Adrenal gland (tissue), 12 donors: ENCODE results near the gene PRKCQ. TPM values are rescaled to one million over a fixed set of nuclear protein-coding genes. Genes with fewer than 3 reads are reported as not detected.

Experiments
- DNase-seq, 7 donors: peaks; one replicate each; pipeline ENCODE4 v3.0.0-alpha.2; 2019 to 2020
- H3K27ac ChIP-seq, 5 donors: fragments of 200-600 bp; sonication (generic) in 4 of 5; 1 replicate in 3 of 5; 2 replicates in 2 of 5; pipeline versions ENCODE4 v1.5.1 to v1.8.0; 2016 to 2020; ENCODE audit warnings: mild to moderate bottlenecking in 1 of 5
- H3K27me3 ChIP-seq: fragments of 200-600 bp; 2 replicates; pipeline ENCODE4 v1.8.0; 2021
- H3K36me3 ChIP-seq, 2 donors: fragments of 200-600 bp; replicated peaks in 1 of 2; 1 replicate in 1 of 2; 2 replicates in 1 of 2; pipeline versions ENCODE4 v1.5.1 to v1.8.0; 2018 to 2022
- H3K4me1 ChIP-seq, 2 donors: fragments of 200-600 bp; replicated peaks in 1 of 2; 1 replicate in 1 of 2; 2 replicates in 1 of 2; pipeline versions ENCODE4 v1.5.1 to v1.8.0; 2018 to 2021
- H3K4me3 ChIP-seq, 4 donors: fragments of 200-600 bp; sonication (generic) in 3 of 4; one replicate each; pipeline ENCODE4 v1.5.1; 2016 to 2018
- H3K9me3 ChIP-seq, 3 donors: fragments of 200-600 bp; sonication (generic) in 1 of 3; replicated peaks in 1 of 3; 1 replicate in 2 of 3; 2 replicates in 1 of 3; pipeline versions ENCODE4 v1.5.1 to v1.8.0; 2016 to 2021
- CTCF ChIP-seq, 6 experiments: fragments of 450-650 bp in 4 of 6; fragments of 200-600 bp in 2 of 6; sonication (generic) in 1 of 6; IDR thresholded peaks; 1 replicate in 5 of 6; 2 replicates in 1 of 6; pipeline versions ENCODE4 v1.5.1 to v1.8.0; 2016 to 2021; ENCODE audit warnings: antibody characterized with exemption in 6 of 6, mild to moderate bottlenecking in 2 of 6, moderate library complexity in 1 of 6
- POLR2A ChIP-seq, 2 donors: fragments of 450-650 bp; IDR thresholded peaks; one replicate each; pipeline ENCODE4 v1.6.1; 2017; ENCODE audit warnings: antibody characterized with exemption in 2 of 2, mild to moderate bottlenecking in 2 of 2, moderate library complexity in 1 of 2
- WGBS, 4 donors: extraction: QIAGEN DNeasy Blood & Tissue Kit in 2 of 4; methylation state at CpG; one replicate each; pipeline versions ENCODE4 v1.1.5 to v1.1.7; 2013 to 2017; 5-methylcytosine and 5-hydroxymethylcytosine counted together
- intact Hi-C, 2 donors: fragments of 100-400 bp; cut with DNase I; formaldehyde crosslinking; loops; one replicate each; pipeline versions ENCODE4 v1.14.1 to v1.15.0; 2022 to 2023
- polyA plus RNA-seq, 3 donors: library from polyadenylated mRNA; stranded (reverse); fragments of 200-250 nt in 2 of 3; fragments of 350-450 nt in 1 of 3; fragmentation: Illumina TruSeq in 1 of 3; extraction: RNeasy Lipid Tissue Mini Kit (QIAGEN cat#74804) in 1 of 3; gene quantifications; one replicate each; pipeline ENCODE4 v1.2.3, GENCODE V29; 2013 to 2014
- total RNA-seq, 9 donors: library from RNA; depleted of rRNA in 4 of 9; stranded (reverse); fragments of >200 nt in 4 of 9; fragments of 120-200 nt in 1 of 9; fragmentation: NEBNext Ultra II Directional in 1 of 9; extraction: Animal tissue kit (Norgen Biotek cat#: 25700) in 1 of 9; gene quantifications; one replicate each; pipeline versions ENCODE4 v1.1.0 to v1.2.4, GENCODE V29; 2013 to 2023
- donor health status: healthy with polysubstance abuse.
- donor health status: Bipolar disorder and iron deficiency.
- donor health status: DM: yes; HTN: yes; CAD: no.
- donor health status: DM: no; HTN: no; CAD: no.
- donor health status: DM: no; HTN: no; CAD: no.
- donor health status: DM: yes; HTN: yes; CAD: no.

The PRKCQ gene
- total and polyA plus RNA-seq, 12 donors = 0.39 to 1.6 (median 0.68) TPM

GRCh38 chr10:6486309-6486708 is 93.8 kb downstream of the PRKCQ start:
- 70 to 89% (median 83%) methylated on average over 6 of the region's 6 CpGs for WGBS, 4 donors
- no peak for TF ChIP-seq CTCF (IDR thresholded peaks at IDR 0.05)
- TF ChIP-seq POLR2A (IDR thresholded peaks at IDR 0.05) = no peak
- Histone ChIP-seq H3K9me3 (no peaks in the 10 kb centered on the region), H3K27me3 (no peaks in the 10 kb centered on the region), H3K36me3 (no peaks in the 10 kb centered on the region), H3K4me3 (no peak overlapping the region), H3K4me1 (no peaks in the 10 kb centered on the region), H3K27ac (no peak overlapping the region)
- intact Hi-C loops = no loop called here
- DNase-seq = no peak

- H3K27ac ChIP-seq = no peak overlapping the region
- H3K36me3 ChIP-seq = no peaks in the 10 kb centered on the region
- H3K4me3 ChIP-seq = no peak overlapping the region
- no peak for DNase-seq
- intact Hi-C loops = no loop called here
- TF ChIP-seq CTCF (IDR thresholded peaks at IDR 0.05) (no peak), POLR2A (IDR thresholded peaks at IDR 0.05) (no peak)
- H3K27me3 ChIP-seq = no peaks in the 10 kb centered on the region
- WGBS, 4 donors = 80 to 90% (median 88%) methylated on average over 9 of the region's 9 CpGs
- H3K4me1 ChIP-seq = no peaks in the 10 kb centered on the region
- H3K9me3 ChIP-seq = no peaks in the 10 kb centered on the region
Measured at GRCh38 chr10:6482737-6483357, 97.2 kb downstream of the PRKCQ start.

GRCh38 chr10:6478722-6479121 is 101.4 kb downstream of the PRKCQ start:
- H3K27ac ChIP-seq = no peak overlapping the region
- no peaks in the 10 kb centered on the region for H3K9me3 ChIP-seq
- no peak overlapping the region for H3K4me3 ChIP-seq
- no peaks in the 10 kb centered on the region for H3K27me3 ChIP-seq
- intact Hi-C loops = no loop called here
- no peaks in the 10 kb centered on the region for H3K36me3 ChIP-seq
- H3K4me1 ChIP-seq = no peaks in the 10 kb centered on the region
- DNase-seq = no peak
- TF ChIP-seq POLR2A (IDR thresholded peaks at IDR 0.05) (no peak), CTCF (IDR thresholded peaks at IDR 0.05) (no peak)
- 90 to 96% (median 92%) methylated on average over 8 of the region's 8 CpGs for WGBS, 4 donors

- no peak for DNase-seq
- Histone ChIP-seq H3K4me3 (no peak overlapping the region), H3K9me3 (no peaks in the 10 kb centered on the region), H3K27me3 (no peaks in the 10 kb centered on the region), H3K4me1 (no peaks in the 10 kb centered on the region), H3K36me3 (no peaks in the 10 kb centered on the region), H3K27ac (no peak overlapping the region)
- WGBS, 4 donors = 58 to 65% (median 61%) methylated on average over 2 of the region's 2 CpGs
- TF ChIP-seq POLR2A (IDR thresholded peaks at IDR 0.05) (no peak), CTCF (IDR thresholded peaks at IDR 0.05) (no peak)
- intact Hi-C loops = no loop called here
Measured at GRCh38 chr10:6476989-6477388, 103.1 kb downstream of the PRKCQ start.
